ENCODE data around the gene ATG101. TPM values are rescaled to one million over a fixed set of nuclear protein-coding genes. Genes with fewer than 3 reads are reported as not detected.

ATG101 gene
- total and polyA plus RNA-seq, 8 donors, result 7.6 to 105 (median 37.2) TPM

GRCh38 chr12:52066346-52067080 is 3.3 kb upstream of the ATG101 start:
- Histone ChIP-seq H3K4me1 (peaks cover 20 to 26% (median 22%) of the 10 kb centered on the region in 4 donors), H3K4me3 (no peak overlapping the region), H3K9me3 (no peaks in the 10 kb centered on the region), H3K36me3 (no peaks in the 10 kb centered on the region), H3K27me3 (no peaks in the 10 kb centered on the region), H3K27ac (no peak overlapping the region)
- 56 to 74% (median 60%) methylated on average over 8 of the region's 8 CpGs for WGBS, 5 donors
- intact Hi-C loops (cut with DNase I; ENCODE audit: low total_unique reads), result no loop called here
- DNase-seq, result no peak
- TF ChIP-seq EP300 (IDR thresholded peaks at IDR 0.05), result no peak
- TF ChIP-seq POLR2AphosphoS5 (IDR thresholded peaks at IDR 0.05), result no peak
- no peak for TF ChIP-seq POLR2A (IDR thresholded peaks at IDR 0.05)
- TF ChIP-seq, protein P1, sequence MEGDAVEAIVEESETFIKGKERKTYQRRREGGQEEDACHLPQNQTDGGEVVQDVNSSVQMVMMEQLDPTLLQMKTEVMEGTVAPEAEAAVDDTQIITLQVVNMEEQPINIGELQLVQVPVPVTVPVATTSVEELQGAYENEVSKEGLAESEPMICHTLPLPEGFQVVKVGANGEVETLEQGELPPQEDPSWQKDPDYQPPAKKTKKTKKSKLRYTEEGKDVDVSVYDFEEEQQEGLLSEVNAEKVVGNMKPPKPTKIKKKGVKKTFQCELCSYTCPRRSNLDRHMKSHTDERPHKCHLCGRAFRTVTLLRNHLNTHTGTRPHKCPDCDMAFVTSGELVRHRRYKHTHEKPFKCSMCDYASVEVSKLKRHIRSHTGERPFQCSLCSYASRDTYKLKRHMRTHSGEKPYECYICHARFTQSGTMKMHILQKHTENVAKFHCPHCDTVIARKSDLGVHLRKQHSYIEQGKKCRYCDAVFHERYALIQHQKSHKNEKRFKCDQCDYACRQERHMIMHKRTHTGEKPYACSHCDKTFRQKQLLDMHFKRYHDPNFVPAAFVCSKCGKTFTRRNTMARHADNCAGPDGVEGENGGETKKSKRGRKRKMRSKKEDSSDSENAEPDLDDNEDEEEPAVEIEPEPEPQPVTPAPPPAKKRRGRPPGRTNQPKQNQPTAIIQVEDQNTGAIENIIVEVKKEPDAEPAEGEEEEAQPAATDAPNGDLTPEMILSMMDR (IDR thresholded peaks at IDR 0.05), result no peak

DNA sequence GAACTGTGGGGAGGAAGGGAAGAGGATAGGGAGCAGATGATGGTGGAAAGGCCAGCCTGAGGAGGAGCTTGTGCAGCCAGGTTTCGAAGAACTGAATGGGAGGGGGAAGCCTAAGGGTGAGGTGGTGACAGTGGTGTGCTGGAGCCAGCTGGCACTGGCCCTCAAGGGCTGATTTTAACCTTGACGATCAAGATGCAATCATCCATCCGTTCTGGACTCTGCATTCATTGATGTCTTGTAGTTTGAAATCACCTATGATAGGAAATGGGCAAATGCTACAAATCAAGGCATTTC is 2.8 kb upstream of the ATG101 start:
- TF ChIP-seq POLR2A (IDR thresholded peaks at IDR 0.05) (no peak), POLR2AphosphoS5 (IDR thresholded peaks at IDR 0.05) (no peak), EP300 (IDR thresholded peaks at IDR 0.05) (no peak)
- TF ChIP-seq, protein P1 (IDR thresholded peaks at IDR 0.05), result no peak
- H3K9me3 ChIP-seq, result no peaks in the 10 kb centered on the region
- no peaks in the 10 kb centered on the region for H3K27me3 ChIP-seq
- H3K36me3 ChIP-seq, result peaks cover 0 to 2% (median under 1%) of the 10 kb centered on the region in 4 donors
- no peak for DNase-seq
- WGBS, 5 donors, result 54 to 72% (median 60%) methylated on average over 3 of the region's 3 CpGs
- H3K4me1 ChIP-seq, result peaks cover 22 to 27% (median 26%) of the 10 kb centered on the region in 4 donors
- no peak overlapping the region for H3K4me3 ChIP-seq
- no peak overlapping the region for H3K27ac ChIP-seq
- intact Hi-C loops (cut with DNase I; ENCODE audit: low total_unique reads), result no loop called here

GRCh38 chr12:52070185-52070925 is 577 bp downstream of the ATG101 start:
- Histone ChIP-seq H3K4me1 (peaks cover 33 to 57% (median 49%) of the 10 kb centered on the region in 4 donors), H3K27me3 (no peaks in the 10 kb centered on the region), H3K9me3 (no peaks in the 10 kb centered on the region), H3K4me3 (peak overlapping the region; percentile 84 to 97 (median 90)), H3K36me3 (peaks cover 13 to 34% (median 28%) of the 10 kb centered on the region in 4 donors), H3K27ac (peak overlapping the region; percentile 85 to 94 (median 90))
- TF ChIP-seq EP300 (IDR thresholded peaks at IDR 0.05) (no peak), POLR2A (IDR thresholded peaks at IDR 0.05) (no peak), POLR2AphosphoS5 (IDR thresholded peaks at IDR 0.05) (no peak)
- TF ChIP-seq, protein P1 (IDR thresholded peaks at IDR 0.05), result no peak
- DNase-seq, result peak in 1 of 2 donors; percentile 32
- intact Hi-C loops (cut with DNase I; ENCODE audit: low total_unique reads), result no loop called here
- WGBS, 5 donors, result 2 to 4% (median 3%) methylated on average over 27 to 37 of the region's 37 CpGs

DNA sequence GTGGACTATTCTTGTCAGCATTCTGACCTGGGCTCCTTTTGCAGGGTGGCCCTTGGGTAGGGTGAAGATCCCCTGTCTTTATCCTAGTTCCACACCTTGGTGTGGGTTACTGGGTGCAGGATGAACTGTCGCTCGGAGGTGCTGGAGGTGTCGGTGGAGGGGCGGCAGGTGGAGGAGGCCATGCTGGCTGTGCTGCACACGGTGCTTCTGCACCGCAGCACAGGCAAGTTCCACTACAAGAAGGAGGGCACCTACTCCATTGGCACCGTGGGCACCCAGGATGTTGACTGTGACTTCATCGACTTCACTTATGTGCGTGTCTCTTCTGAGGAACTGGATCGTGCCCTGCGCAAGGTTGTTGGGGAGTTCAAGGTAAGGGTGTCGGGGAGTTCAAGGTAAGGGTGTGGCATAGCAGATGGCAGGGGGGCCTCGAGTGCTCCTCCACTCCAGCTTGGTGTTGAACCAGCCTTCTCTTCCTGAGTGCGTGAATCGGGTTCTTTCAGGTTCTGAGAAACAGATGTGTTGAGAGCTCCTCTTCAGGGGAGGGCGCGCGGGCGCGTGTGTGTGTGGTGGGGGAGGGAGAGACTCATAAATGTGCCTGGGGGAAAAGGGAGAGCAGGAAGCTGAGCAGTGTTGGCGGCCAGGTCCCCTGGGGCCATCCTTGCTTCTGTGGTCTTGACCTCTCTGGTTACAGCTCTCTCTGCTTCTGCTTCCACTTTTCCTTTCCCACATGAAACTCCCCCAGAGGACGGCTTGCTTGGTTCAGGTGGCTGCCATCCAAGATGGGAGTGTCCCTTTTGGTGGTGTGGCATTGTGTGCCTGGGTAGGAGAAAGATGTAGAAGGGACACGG is 4.0 kb downstream of the ATG101 start:
- H3K36me3 ChIP-seq, result peaks cover 26 to 67% (median 62%) of the 10 kb centered on the region in 4 donors
- no peak overlapping the region for H3K4me3 ChIP-seq
- no peaks in the 10 kb centered on the region for H3K9me3 ChIP-seq
- TF ChIP-seq, protein P1 (IDR thresholded peaks at IDR 0.05), result no peak
- TF ChIP-seq POLR2AphosphoS5 (IDR thresholded peaks at IDR 0.05), result peak in 1 of 3 donors; percentile 61
- H3K27ac ChIP-seq, result peak overlapping the region; percentile 51 to 85 (median 76)
- 59 to 78% (median 71%) methylated on average over 19 to 23 of the region's 23 CpGs for WGBS, 5 donors
- intact Hi-C loops (cut with DNase I; ENCODE audit: low total_unique reads), result no loop called here
- H3K4me1 ChIP-seq, result peaks cover 39 to 64% (median 52%) of the 10 kb centered on the region in 4 donors
- peak; percentile 32 to 78 for DNase-seq
- H3K27me3 ChIP-seq, result no peaks in the 10 kb centered on the region
